HL-60 (cell line): ENCODE results near the gene DNAJB1.

Experiments
- DNase-seq, 2 experiments: peaks; one replicate each; pipeline ENCODE4 v3.0.0-alpha.2; 2010 to 2020; ENCODE audit warnings: low read depth in 1 of 2, low spot score in 1 of 2
- H3K27ac ChIP-seq: fragments of 250-450 bp; sonication (Bioruptor Pico); replicated peaks from 2 replicates; pipeline ENCODE4 v1.5.1; 2020; ENCODE audit warnings: mild to moderate bottlenecking, moderate library complexity
- H3K27me3 ChIP-seq: fragments of 250-450 bp; sonication (Bioruptor Pico); 2 replicates; pipeline ENCODE4 v1.5.1; 2021; ENCODE audit warnings: mild to moderate bottlenecking, moderate library complexity; ENCODE audit not compliant: insufficient read depth, poor library complexity, severe bottlenecking
- H3K4me3 ChIP-seq: replicated peaks from 2 replicates; pipeline ENCODE4 v1.5.1; 2011; ENCODE audit warnings: mild to moderate bottlenecking, control low read depth, low read length; ENCODE audit not compliant: insufficient read depth
- CTCF ChIP-seq: IDR thresholded peaks from one replicate; pipeline ENCODE4 v1.5.1; 2011; ENCODE audit warnings: low read length, control low read depth, inconsistent platforms; ENCODE audit not compliant: insufficient read depth
- GABPA ChIP-seq: IDR thresholded peaks from 2 replicates; pipeline ENCODE4 v1.6.1; 2012; ENCODE audit warnings: low read depth
- POLR2AphosphoS5 ChIP-seq: IDR thresholded peaks from 2 replicates; pipeline ENCODE4 v1.6.1; 2012; ENCODE audit warnings: low read depth
- SPI1 ChIP-seq: IDR thresholded peaks from 2 replicates; pipeline ENCODE4 v1.6.1; 2012; ENCODE audit warnings: low read depth, mild to moderate bottlenecking, borderline replicate concordance
- TF ChIP-seq, protein P1 (sequence below): IDR thresholded peaks from 2 replicates; pipeline ENCODE4 v1.6.1; 2012; ENCODE audit warnings: low read depth; ENCODE audit not compliant: insufficient replicate concordance

DNAJB1 gene

DNA sequence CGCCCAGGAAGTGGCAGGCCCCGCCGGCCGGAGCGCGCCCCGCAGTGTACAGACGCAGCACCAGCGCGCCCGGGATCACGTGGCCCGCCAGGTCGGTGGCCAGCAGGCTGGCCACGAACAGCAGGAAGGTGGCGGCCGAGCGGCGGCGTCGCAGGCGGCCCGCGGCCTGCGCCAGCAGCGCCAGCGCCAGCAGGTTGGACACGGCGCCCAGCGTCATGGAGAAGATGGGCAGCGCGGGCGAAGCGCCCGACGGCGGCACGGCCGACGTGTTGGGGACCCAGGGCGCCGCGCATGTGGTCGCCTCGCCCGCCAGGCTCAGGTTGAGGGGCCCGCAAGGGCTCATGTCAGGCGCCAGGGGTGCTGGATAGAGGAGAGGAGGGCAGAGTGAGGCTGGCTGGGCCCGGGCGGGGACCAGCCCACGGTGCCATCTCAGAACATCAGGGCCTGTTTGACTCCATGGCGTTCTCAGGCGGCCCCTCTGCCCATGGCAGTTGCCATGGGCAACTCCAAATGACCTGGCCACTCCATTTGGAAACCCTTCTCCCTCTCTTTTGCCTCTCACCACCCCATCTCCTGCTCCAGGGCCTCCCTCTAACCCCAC, 44.1 kb downstream of the DNAJB1 start:
- no peak overlapping the region for H3K27ac ChIP-seq
- TF ChIP-seq SPI1 (no peak), GABPA (no peak), POLR2AphosphoS5 (no peak), CTCF (no peak)
- TF ChIP-seq, protein P1, sequence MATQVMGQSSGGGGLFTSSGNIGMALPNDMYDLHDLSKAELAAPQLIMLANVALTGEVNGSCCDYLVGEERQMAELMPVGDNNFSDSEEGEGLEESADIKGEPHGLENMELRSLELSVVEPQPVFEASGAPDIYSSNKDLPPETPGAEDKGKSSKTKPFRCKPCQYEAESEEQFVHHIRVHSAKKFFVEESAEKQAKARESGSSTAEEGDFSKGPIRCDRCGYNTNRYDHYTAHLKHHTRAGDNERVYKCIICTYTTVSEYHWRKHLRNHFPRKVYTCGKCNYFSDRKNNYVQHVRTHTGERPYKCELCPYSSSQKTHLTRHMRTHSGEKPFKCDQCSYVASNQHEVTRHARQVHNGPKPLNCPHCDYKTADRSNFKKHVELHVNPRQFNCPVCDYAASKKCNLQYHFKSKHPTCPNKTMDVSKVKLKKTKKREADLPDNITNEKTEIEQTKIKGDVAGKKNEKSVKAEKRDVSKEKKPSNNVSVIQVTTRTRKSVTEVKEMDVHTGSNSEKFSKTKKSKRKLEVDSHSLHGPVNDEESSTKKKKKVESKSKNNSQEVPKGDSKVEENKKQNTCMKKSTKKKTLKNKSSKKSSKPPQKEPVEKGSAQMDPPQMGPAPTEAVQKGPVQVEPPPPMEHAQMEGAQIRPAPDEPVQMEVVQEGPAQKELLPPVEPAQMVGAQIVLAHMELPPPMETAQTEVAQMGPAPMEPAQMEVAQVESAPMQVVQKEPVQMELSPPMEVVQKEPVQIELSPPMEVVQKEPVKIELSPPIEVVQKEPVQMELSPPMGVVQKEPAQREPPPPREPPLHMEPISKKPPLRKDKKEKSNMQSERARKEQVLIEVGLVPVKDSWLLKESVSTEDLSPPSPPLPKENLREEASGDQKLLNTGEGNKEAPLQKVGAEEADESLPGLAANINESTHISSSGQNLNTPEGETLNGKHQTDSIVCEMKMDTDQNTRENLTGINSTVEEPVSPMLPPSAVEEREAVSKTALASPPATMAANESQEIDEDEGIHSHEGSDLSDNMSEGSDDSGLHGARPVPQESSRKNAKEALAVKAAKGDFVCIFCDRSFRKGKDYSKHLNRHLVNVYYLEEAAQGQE = no peak
- DNase-seq = no peak
- no peak overlapping the region for H3K4me3 ChIP-seq
- peaks cover 19% of the 10 kb centered on the region for H3K27me3 ChIP-seq

DNA sequence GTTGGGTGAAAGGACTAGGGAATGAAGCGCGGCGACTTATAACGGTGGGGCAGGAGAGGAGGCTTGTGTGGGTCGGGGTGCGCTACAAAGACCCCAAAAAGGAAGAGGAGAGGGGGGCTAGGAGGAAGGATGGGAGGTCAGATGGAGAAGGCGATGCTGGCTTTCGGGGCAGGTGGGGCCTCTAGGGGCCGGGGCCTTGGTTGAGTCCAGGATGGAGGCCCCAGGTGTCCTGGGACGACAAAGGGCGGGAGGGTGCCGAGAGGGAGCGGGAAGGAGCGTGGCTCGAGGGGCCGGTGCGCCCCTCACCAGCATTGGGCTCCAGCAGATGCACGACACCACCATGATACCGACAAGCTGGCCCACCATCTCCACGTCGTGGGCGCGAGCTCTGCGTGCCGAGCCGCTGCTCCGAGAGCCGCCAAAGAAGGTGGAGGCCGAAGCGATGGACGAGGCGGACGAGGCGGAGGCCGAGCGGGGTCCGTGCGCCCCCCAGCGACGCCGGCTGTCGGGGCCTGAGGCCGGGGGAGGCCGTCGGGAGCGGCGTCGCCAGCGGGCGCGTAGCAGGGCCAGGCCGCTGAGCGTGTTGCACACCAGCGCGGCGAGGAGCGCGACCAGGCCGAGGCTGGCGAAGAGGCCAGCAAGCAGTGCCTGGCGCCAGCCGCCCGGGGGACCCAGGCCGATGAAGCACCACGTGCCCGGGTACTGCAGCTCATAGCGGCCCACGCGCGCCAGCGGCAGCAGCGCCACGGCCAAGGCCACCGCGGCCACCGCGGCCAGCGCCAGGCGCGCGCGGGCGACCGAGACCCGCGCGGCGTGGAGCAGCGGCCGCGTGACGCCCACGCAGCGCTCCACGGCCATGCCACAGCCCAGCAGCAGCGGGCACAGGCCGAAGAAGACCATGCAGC, 44.9 kb downstream of the DNAJB1 start:
- Histone ChIP-seq H3K4me3 (no peak overlapping the region), H3K27ac (no peak overlapping the region), H3K27me3 (peaks cover 19% of the 10 kb centered on the region)
- TF ChIP-seq, protein P1 = no peak
- TF ChIP-seq GABPA (no peak), SPI1 (no peak), CTCF (no peak), POLR2AphosphoS5 (no peak)
- no peak for DNase-seq

DNA sequence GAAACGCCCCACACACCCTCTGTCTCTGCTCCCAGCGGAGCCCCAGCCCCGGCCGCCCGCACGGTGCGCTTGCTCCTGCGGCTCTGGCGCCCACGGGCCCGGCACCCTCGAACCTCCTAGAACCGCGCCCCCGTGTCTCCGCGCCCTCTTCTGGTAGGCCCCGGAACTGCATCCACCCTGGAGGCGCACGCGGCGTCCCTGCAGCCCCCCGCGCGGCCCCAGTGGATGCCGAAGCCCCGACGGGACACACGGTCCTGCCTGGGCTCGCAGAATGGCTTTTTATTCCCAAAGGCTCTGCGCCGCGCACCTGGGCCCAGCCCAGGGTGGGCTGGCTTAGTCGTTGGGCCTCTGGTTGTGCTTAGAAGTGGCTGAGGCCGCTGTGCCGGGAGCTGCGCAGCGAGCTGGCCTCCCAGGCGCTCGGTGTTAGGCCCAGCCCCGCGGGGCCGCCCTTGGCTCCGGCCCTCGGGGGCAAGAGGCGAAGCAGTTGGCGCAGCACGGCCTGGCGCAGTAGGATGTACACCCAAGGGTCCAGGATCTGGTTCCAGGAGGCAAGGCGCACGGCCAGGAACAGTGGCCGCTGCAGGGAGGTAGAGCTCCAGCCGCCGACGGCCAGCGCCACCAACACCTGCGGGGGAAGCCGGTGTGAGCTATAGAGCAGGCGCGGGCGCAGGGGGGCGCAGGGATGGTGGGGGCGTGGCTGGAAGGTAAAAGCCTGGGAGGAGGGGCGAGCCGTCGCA, 45.8 kb downstream of the DNAJB1 start:
- peak; percentile 55 for TF ChIP-seq CTCF
- TF ChIP-seq, protein P1 = no peak
- TF ChIP-seq POLR2AphosphoS5 = peak; percentile 43; the same call in 1 of the 2 replicates
- Histone ChIP-seq H3K27me3 (peaks cover 19% of the 10 kb centered on the region), H3K4me3 (no peak overlapping the region), H3K27ac (no peak overlapping the region)
- peak in 1 of 2 experiments; percentile 61 for DNase-seq
